Activated CD8-positive, alpha-beta T cell treated with anti-CD3 and anti-CD28 coated beads for 36 hours (primary cell): ENCODE data around the gene ATP2B2. TPM values are rescaled to one million over a fixed set of nuclear protein-coding genes. Genes with fewer than 3 reads are reported as not detected.

Experiments
- ATAC-seq: fragments of 200-7000 bp; cut with Tn5 transposase; one replicate; pipeline ENCODE4 v1.10.0; 2021; ENCODE audit warnings: mild to moderate bottlenecking, moderate library complexity
- CTCF ChIA-PET: fragments of 350-600 bp; sonication (Branson Sonifier 250); formaldehyde crosslinking; loops from one replicate; lab custom pipeline; 2021; ENCODE audit warnings: antibody characterized with exemption; lab: Charles Lee
- POLR2A ChIA-PET: fragments of 350-600 bp; sonication (Branson Sonifier 250); formaldehyde crosslinking; loops from one replicate; lab custom pipeline; 2021; ENCODE audit warnings: antibody characterized with exemption; lab: Charles Lee
- DNase-seq: peaks from one replicate; pipeline ENCODE4 v3.0.0-alpha.2; 2020
- H3K27ac Mint-ChIP-seq: one replicate; pipeline ENCODE4 v1.8.0; 2021; ENCODE audit warnings: mild to moderate bottlenecking, mixed read lengths
- H3K27me3 Mint-ChIP-seq: one replicate; pipeline ENCODE4 v1.8.0; 2021; ENCODE audit warnings: mixed read lengths
- H3K36me3 Mint-ChIP-seq: one replicate; pipeline ENCODE4 v1.8.0; 2021; ENCODE audit warnings: low read depth, mixed read lengths
- H3K4me1 Mint-ChIP-seq: one replicate; pipeline ENCODE4 v1.8.0; 2021; ENCODE audit warnings: low read depth, mixed read lengths
- H3K4me3 Mint-ChIP-seq: one replicate; pipeline ENCODE4 v1.8.0; 2021; ENCODE audit warnings: mild to moderate bottlenecking, moderate library complexity, mixed read lengths
- H3K9me3 Mint-ChIP-seq: one replicate; pipeline ENCODE4 v1.8.0; 2021; ENCODE audit warnings: mixed read lengths
- intact Hi-C: fragments of 100-400 bp; cut with micrococcal nuclease; formaldehyde crosslinking; loops from one replicate; pipeline ENCODE4 v1.10.0; 2022
- total RNA-seq, 2 experiments: library from RNA; stranded (reverse); gene quantifications; one replicate each; pipeline ENCODE4 v1.2.3, GENCODE V29; 2021
- TF ChIP-seq, protein P1 (sequence below): fragments of 200-600 bp; IDR thresholded peaks from one replicate; pipeline ENCODE4 v1.8.0; 2022; ENCODE audit warnings: antibody characterized with exemption, mild to moderate bottlenecking

ATP2B2 gene
- total RNA-seq, 2 experiments from 2014 or later = not detected

DNA sequence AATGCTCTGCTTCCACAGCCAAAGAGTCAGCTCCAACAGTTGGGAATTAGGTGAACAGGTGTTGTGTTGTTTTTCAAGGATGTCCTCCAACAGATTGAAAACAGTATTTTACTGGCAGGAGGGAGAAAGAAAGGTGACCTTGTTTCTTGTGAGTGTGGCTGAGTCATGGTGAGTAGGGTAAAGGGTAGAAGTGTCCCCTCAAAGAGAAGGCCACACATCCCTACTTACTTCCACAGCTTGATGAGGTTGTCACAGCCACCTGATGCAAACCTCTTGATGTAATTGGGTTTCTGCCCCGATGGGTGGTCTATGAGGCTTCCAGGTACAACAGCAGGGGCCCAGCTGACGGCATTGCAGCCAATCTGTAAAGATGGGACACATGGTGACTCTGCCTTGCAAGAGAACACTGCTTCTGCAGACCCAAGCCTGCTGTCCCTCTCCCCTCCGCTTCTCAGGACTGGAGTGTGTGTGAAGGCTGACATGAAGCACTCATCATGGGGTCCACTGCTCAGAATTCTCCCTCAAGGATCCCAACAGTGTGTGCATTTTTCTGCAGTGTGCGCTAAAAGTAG lies 200.0 kb downstream of the ATP2B2 start:
- Mint-ChIP-seq H3K27ac (no peak overlapping the region), H3K36me3 (peaks cover 59% of the 10 kb centered on the region)

DNA sequence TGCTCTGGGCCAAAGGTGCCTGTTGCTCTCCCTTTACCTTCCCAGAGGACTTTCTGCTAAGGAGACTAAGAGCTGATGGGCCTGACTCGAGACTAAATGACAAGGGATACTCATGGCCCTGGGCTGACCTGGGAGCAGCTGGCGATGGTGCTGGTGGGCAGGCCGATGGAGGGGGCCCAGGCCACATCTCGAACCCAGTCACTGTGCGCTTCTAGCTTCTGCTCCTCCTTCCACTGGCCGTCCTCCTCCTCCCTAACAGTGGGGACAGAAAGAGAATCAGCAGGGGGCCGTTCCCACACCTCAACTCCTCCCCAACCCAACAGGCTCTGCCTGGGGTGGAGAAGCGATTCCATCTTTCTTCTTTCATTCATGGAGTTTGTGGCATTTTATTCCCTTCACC lies 200.5 kb downstream of the ATP2B2 start:
- Mint-ChIP-seq H3K9me3 (no peaks in the 10 kb centered on the region), H3K27me3 (no peaks in the 10 kb centered on the region), H3K27ac (no peak overlapping the region), H3K4me1 (peaks cover 1% of the 10 kb centered on the region), H3K36me3 (peaks cover 57% of the 10 kb centered on the region), H3K4me3 (no peak overlapping the region)
- CTCF ChIA-PET = interaction anchor here (1.0 kb wide), 1 partner anchor 20 kb away, joined by 4 read pairs; no protein-coding TSS in a partner anchor
- ATAC-seq (no peak), DNase-seq (no peak)
- intact Hi-C loops = no loop called here
- TF ChIP-seq, protein P1, sequence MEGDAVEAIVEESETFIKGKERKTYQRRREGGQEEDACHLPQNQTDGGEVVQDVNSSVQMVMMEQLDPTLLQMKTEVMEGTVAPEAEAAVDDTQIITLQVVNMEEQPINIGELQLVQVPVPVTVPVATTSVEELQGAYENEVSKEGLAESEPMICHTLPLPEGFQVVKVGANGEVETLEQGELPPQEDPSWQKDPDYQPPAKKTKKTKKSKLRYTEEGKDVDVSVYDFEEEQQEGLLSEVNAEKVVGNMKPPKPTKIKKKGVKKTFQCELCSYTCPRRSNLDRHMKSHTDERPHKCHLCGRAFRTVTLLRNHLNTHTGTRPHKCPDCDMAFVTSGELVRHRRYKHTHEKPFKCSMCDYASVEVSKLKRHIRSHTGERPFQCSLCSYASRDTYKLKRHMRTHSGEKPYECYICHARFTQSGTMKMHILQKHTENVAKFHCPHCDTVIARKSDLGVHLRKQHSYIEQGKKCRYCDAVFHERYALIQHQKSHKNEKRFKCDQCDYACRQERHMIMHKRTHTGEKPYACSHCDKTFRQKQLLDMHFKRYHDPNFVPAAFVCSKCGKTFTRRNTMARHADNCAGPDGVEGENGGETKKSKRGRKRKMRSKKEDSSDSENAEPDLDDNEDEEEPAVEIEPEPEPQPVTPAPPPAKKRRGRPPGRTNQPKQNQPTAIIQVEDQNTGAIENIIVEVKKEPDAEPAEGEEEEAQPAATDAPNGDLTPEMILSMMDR = no peak
- POLR2A ChIA-PET = interaction anchor here (1.0 to 2.7 kb wide), 5 partner anchors 14 to 76 kb away, joined by 3 to 10 read pairs (median 3); partner anchors contain the start of gene SEC13

More for the DNA sequence above, 200.0 kb downstream of the ATP2B2 start:
- no peak overlapping the region for H3K4me3 Mint-ChIP-seq
- TF ChIP-seq, protein P1 = no peak
- no peaks in the 10 kb centered on the region for H3K27me3 Mint-ChIP-seq
- ATAC-seq = no peak
- no peak for DNase-seq
- intact Hi-C loops = no loop called here
- no peaks in the 10 kb centered on the region for H3K9me3 Mint-ChIP-seq
- ChIA-PET CTCF (interaction anchor here (1.0 kb wide), 1 partner anchor 20 kb away, joined by 4 read pairs; no protein-coding TSS in a partner anchor), POLR2A (interaction anchor here (1.1 to 2.7 kb wide), 4 partner anchors 13 to 77 kb away, joined by 3 to 10 read pairs (median 4); partner anchors contain the start of gene SEC13)
- H3K4me1 Mint-ChIP-seq = peaks cover under 1% of the 10 kb centered on the region

DNA sequence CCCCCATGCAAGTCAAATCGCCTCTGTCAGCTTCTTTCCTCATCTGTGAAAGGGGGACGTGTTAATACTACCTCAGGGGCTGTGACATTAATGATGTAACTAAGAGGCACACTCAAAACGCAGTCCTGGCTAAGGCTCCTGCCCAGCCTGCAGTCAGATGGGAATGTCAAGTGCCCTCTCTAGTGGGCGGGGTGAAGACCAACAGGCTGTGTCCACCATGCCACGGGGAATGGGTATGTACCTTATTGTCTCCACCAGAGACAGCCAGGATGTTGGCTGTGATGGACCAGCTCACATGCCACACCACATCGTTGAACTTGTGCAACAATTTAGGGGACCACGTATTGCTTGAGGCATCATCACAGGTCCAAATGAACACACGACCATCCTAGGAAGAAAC lies 201.6 kb downstream of the ATP2B2 start:
- no peaks in the 10 kb centered on the region for H3K27me3 Mint-ChIP-seq
- H3K36me3 Mint-ChIP-seq = peaks cover 58% of the 10 kb centered on the region
- H3K27ac Mint-ChIP-seq = peak overlapping the region; percentile 0
- CTCF ChIA-PET = no interaction called here
- no peak overlapping the region for H3K4me3 Mint-ChIP-seq
- no peak for DNase-seq
- TF ChIP-seq, protein P1 = no peak
- intact Hi-C loops = no loop called here
- H3K4me1 Mint-ChIP-seq = peaks cover 12% of the 10 kb centered on the region
- POLR2A ChIA-PET = interaction anchor here (0.8 to 2.7 kb wide), 6 partner anchors 8 to 24 kb away, joined by 3 to 10 read pairs (median 4); partner anchors contain the start of genes GHRL and SEC13
- H3K9me3 Mint-ChIP-seq = no peaks in the 10 kb centered on the region
- no peak for ATAC-seq

DNA sequence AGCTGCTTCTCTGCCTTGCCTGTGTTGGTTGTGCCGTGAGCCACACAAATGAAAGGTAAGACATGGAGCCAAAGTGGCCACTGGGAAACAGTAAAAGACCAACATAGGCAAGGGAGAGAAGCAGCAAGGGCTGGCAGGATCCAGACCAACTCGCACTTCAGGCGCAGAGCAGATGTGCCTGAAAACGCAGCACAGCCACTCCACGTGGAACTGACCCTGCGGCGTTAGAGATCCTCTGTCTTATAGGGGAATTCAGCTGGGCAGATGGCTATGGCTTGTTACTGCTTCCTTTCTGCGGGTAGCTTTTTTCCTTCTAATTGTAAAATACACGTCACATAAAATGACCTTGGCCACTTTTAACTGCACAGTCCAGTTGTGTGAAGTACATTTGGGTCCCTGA lies 202.3 kb downstream of the ATP2B2 start:
- TF ChIP-seq, protein P1 = no peak
- Mint-ChIP-seq H3K36me3 (peaks cover 59% of the 10 kb centered on the region), H3K9me3 (no peaks in the 10 kb centered on the region), H3K4me1 (peaks cover 12% of the 10 kb centered on the region), H3K27ac (no peak overlapping the region), H3K27me3 (no peaks in the 10 kb centered on the region), H3K4me3 (no peak overlapping the region)
- ChIA-PET CTCF (interaction anchor here (0.9 to 1.0 kb wide), 2 partner anchors 40 to 279 kb away, joined by 3 read pairs; no protein-coding TSS in a partner anchor), POLR2A (interaction anchor here (0.8 to 1.7 kb wide), 5 partner anchors 9 to 23 kb away, joined by 3 to 6 read pairs (median 4); partner anchors contain the start of genes GHRL and SEC13)
- DNase-seq (no peak), ATAC-seq (no peak)
- intact Hi-C loops = no loop called here

DNA sequence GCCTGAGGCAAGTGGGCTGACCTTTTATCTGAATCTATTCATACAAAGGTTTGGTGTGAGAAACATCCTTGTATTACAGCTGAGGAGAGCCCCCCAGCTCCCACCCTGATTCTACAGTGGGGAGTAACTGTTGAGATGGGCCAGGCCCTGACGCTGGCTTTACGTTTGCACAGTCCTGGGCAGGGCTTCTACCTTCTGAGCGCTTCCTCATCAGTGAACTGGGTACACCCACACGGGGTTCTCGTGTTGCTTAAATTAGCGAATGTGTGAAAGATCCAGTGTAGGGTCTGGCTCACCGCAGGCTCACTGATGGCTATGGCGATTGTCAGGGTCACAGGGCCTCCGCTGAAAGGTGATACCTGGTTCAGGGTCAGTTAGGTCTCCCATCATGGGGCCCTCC lies 205.3 kb downstream of the ATP2B2 start:
- peak; percentile 25 for ATAC-seq
- POLR2A ChIA-PET = interaction anchor here (1.2 kb wide), 1 partner anchor 12 kb away, joined by 4 read pairs; no protein-coding TSS in a partner anchor
- TF ChIP-seq, protein P1 = no peak

More for the DNA sequence above, 205.3 kb downstream of the ATP2B2 start:
- CTCF ChIA-PET = no interaction called here
- H3K27me3 Mint-ChIP-seq = no peaks in the 10 kb centered on the region
- H3K27ac Mint-ChIP-seq = peak overlapping the region; percentile 82
- intact Hi-C loops = no loop called here
- peaks cover 44% of the 10 kb centered on the region for H3K36me3 Mint-ChIP-seq
- no peaks in the 10 kb centered on the region for H3K9me3 Mint-ChIP-seq
- H3K4me3 Mint-ChIP-seq = no peak overlapping the region
- H3K4me1 Mint-ChIP-seq = peaks cover 12% of the 10 kb centered on the region
- no peak for DNase-seq
